Fibroblast of skin of scalp (primary cell): ENCODE measurements around the gene KLF6. TPM values are rescaled to one million over a fixed set of nuclear protein-coding genes. Genes with fewer than 3 reads are reported as not detected.

Experiments used
- DNase-seq: peaks from one replicate; pipeline ENCODE4 v3.0.0-alpha.2; 2013
- polyA plus RNA-seq, 2 experiments: library from polyadenylated mRNA; unstranded; fragments of 120-200 nt; gene quantifications; one replicate each; pipeline ENCODE4 v1.2.1, GENCODE V29; 2013; ENCODE audit not compliant: insufficient read length in 2 of 2

Gene KLF6
- polyA plus RNA-seq (2013, experiment 1 of 2; ENCODE audit: insufficient read length), result 85.4 TPM
- 82.7 TPM for polyA plus RNA-seq (2013, experiment 2 of 2; ENCODE audit: insufficient read length)

DNA sequence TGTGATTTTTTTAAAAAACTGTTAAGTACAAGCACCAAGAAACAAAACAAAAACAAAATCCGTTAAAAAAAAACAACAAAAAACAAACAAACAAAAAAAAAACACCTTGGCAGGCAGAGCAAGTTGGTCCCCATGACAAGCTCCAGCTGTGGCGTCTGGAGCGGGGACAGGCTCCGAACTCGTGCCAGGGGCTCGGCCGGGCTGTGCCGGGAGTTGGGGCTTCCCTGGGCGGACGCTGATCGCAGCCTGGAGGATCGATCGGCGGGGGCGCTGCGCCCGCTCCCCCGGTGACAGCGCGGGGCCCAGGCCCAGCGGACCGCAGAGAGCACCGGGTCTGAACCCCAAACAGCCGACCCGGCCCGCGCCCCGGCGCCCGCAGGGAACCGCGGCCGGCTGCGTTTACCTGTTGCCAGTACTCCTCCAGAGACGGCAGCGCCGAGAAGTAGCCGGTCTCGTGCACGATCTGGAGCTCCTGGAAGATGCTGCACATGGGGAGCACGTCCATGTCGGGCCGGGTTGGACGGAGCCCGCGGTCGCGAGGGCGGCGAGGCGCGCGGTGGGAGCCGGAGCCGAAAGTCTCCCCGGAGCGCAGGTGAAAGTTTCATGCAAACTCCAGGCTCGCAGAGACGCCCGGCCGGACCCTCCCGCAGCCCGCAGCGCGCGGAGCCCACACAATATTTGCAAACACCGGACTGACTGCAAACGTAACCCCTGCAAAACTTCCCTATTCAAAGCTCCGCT, at the start of gene KLF6:
Gene KLF6 (minus strand): TSS at position 700 of the 741 bp plus-strand sequence. CDS start 195 bp downstream, at position 505.
- peak; percentile 44 for DNase-seq

DNA sequence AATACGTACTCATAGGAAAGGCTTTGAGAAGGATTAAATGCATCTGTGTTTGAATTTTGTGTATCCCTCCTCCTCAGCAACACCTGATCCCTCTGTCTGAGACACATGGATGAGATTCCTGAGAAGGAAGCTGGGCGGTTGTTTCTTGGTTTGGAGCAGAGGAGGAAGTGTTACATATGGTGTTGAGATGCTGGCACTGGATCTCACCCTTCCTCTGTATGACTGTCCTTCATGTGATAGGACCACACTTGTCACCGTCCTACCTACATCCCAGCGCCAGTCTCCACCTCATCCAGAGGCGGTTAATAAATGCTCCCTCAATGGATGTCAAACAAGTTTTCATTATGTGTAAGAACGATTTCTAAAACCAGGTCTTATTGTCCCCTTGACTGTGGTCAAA, 49.4 kb upstream of the KLF6 start:
- DNase-seq, result no peak

DNA sequence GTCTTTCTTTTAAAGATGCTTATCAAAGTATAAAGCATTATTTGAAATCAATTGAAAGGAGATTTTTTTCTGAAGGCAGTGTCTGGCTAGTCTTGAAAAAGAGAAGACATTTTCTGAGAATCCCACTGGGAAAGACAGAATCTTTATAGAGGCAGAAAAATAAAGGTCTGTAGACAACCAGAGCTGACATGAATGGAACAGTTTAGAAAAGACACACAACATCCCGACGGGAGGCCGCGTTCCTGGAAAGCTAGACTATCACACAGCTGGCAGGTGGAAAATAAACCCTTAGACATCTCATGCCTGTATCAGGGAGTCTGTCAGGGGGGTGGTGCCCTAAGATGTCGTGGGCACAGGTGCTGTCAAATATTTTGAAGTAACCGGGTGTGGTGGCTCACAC, 48.0 kb upstream of the KLF6 start:
- no peak for DNase-seq

DNA sequence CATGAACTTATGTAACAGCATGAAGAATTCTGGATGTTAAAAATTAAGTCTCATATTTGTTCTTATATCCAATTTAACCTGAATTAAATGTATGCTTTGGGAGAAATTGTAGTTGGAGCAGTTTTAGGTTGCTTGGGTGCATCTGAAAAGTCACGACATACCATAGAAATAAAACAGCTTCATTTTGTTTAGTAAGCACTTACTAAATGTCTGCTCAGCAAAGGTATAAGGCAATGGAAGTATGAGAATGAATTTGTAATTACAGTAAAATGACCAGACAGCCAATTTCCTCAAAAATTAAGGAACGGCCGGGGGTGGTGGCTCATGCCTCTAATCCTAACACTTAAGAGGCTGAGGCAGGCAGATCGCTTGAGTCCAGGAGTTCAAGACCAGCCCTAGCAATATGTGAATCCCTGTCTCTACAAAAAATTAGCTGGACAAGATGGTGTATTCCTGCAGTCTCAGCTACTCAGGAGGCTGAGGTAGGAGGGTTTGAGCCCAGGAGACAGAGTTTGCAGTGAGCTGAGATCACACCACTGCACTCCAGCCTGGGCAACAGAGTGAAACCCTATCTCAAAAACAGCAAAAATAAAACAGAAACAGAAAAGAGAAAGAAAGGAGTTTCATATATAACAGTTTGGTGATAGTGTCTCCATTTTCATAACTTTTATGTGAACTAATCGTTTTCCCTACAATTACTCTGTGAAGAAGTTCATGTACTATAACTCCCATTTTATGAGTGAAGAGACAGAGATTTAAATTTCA, 47.2 kb upstream of the KLF6 start:
- DNase-seq, result no peak

DNA sequence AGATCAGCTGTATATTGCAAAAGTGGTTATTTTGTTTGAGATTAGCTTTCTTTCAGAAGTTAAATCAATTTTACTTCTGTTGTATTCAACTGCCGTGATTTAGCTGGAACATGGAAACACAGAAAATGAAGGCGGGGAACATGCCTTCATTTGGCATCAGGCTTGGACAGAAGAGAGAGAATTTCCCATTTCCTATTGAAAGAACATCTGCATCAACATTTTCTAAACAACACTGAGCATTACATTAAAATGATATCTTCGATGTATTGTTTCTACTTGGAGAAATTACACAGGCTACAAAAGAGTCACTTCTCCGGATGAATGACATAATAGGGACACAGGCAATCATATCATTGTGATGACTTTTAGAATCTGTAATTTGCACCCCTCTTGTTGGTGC, 46.6 kb upstream of the KLF6 start:
- no peak for DNase-seq

DNA sequence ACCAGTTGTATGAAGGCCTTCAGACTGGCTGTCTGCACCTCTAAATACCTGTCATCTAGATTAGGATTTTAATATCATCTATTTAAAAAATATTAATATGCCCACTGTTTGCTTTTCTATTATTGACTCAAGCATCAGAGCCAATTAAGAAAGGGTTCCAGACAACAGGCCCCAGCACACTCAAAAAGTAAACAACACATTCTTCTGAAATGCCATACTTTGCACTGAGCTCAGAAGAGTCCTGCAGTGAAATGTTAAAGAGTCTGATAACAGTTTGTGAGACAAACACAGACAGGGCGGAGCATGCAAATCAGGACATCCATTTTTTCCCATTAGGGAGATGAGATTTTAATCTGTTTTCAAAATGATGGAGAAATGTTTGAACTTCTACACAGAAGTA, 45.9 kb upstream of the KLF6 start:
- DNase-seq, result no peak

DNA sequence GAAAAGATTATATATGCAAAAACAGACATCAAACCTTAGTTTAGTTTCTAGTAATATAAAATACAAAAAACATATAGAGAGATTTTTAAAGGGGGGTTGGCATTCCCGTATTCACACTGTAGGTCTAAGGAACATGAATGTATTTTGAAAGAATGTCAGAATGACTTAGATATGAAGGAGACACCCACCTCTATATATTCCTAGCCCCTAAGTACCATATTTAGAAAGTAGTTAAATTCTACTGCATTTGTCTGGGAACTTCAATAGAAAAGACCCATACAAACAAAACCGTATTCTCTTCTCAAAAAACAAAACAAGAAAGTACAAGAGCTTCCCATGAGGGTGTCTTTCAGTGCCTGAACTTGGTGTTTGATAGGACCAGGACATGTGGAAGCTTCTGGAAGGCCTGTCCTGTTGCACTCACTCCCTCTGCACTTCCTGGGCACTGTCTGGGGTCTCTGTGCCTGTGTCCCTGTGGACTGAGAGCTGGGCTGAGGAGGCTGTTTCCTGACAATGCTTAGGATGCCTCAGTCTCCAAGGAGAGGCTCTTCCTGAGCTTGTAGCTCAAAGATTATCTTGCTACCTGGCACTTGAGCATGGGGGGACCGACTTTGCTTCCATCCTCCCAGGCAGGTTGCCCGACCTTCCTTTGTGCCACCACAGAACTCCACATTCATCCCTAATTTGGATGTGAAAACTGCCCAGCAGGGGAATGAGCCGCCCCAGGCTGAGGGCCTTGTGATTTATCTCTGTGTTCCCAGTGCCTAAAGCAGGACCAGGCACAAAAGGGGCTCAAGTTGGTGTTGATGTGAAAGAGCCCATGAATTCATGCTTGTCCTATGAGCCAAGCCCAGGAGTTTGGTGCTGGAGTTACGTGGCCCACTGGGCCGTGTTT, 44.4 kb upstream of the KLF6 start:
- no peak for DNase-seq

DNA sequence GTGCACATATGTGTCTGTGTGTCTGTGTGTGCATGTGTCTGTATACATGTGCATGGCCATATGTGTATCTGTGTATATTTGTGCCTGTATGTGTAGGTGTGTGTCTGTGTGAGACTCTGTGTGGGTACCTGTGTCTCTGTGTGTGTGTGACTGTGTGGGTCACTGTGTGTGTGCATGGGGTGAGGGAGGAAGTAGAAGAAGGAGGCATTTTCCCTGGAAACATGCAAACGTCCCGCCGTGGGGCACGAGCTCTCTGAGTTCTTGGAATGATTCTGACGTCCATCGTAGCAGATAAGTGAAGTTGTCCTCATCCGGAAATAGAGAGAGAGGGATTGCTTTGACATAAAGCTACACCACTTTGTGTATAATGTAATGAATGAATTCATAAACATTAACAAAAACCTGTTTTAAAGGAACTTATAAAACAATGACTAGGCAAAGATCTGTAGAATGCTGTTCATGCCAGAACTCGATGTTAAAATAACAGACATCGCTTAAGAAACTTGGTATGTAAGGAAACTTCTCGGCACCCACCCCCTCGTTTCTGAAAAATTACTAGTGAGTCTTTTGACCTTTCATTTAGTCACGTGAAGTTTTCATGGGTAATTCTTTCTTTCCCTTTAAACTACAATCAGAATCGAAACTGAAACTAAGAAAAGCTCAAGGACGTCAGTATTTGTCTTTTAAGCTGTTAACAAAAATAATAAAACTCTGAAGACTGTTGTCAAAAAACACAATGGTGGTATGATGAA, 43.6 kb upstream of the KLF6 start:
- DNase-seq, result peak; percentile 78

DNA sequence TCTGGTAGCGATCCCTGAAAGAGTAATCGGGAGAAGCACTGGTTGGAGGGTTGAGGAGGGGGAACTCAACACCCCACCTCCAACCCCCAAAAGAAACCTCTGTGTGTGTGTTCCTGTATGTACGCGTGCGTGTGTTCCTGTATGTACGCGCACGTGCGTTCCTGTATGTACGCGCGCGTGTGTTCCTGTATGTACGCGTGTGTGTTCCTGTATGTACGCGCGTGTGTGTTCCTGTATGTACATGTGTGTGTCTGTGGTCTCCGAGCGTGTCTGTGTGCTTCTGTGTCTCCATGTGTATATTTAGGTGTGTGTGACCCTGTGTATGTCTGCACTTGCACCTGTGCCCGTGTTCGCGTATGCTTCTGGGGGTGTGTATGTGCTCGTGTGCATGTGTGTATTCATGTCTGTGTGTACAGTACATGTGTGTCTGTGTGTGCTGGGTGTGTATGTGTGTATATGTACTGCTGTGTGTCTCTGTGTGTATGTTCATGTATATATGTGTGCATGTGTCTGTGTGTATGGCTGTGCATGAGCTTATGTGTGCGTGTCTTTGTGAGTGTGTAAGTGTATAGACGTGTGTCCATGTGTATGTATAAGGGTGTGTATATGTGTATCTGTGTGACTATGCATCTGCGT, 42.9 kb upstream of the KLF6 start:
- no peak for DNase-seq

DNA sequence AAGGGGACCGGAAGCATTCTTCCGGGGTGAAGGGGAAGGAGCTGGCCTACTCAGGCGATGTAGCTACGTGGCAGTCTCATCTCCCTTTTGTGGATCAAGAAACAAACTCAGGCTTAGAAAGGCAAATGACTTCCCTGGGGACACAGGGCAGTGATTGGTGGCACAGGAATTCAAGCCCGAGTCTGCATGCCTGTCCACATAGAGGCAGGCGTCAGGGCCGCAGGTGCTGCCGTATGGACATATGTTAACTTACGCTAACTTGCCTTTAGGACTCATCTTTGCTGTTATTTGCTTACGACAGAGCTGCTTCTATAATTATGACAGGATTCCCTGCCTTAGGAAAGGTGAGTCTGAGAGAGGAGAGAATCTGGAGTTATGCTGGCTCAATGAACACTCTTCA, 42.3 kb upstream of the KLF6 start:
- DNase-seq, result no peak

DNA sequence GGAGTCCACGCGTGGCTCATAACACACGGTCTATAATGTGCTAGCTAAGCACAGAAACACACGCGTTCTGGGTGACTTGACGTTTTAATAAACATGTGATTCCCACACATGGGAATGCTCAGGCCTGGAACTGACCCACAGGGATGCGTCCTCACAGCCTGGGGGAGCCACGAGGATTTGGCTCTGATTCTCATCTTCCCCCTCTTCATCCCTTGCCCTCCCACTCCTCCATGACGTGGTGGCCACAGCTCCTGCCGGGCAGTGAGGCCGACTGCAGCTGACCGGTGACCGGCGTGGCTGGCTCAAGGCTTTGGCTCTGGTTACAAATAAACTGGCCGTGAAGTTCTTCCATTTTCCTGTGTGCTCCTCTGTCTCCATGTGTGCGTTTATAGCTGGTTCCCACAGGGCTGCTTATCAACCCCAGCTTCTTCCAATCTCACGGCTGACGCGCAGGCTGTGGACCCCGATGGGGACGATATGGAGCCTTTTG, 40.9 kb upstream of the KLF6 start:
- no peak for DNase-seq

DNA sequence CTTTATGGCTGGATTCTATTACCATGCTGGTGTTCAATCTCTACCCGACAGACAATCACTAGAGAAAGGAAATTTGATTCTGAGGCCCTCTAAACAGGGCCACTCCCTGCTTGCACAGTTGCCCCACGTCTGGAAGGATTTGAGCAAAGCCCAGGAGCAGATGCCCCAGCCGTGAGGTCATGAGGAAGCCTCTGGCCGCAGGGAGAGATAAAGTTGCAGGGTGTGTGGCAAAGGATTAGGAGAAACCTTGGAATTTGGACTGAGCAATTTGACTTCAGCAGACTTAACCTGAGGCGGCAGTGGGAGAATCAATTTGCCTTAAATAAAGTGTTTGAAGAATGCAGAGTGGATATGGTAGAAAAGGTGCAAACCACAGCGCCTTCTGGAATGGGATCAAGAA, 40.2 kb upstream of the KLF6 start:
- DNase-seq, result peak; percentile 76

DNA sequence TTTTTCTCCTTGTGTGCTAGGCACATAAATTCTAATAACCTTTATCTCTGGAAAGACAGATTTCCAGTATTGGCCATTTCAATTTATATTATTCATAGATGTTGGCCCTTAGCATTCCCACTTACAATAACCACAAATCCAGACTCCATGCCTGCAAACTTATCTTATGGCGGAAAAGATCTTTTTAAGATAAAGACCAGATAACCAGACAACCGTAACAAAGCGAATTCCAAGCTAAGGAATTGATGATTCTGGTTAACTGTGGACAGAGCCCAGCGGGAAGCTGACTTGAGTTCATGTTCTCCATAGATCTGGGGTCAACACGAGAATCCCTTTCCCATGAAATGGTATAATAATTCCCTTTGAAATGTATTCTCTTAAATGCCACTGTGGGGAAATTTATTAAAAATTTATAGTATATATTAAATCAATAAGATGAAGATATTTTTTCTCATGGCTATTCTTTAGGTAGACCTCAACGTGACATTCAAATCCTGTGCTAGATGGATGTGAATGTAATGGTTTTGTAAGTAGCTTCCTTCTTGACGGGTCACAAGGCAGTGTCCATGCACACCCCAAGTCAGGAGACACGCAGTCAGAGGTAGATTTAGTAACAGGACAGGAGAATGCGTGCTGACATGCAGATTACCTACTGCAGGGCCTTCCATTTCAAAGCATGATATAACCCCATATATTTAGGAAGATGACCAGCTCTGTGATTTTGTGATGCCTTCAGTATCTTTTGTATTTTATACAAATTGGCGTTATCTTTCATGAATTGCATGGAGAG, 37.7 kb upstream of the KLF6 start:
- no peak for DNase-seq

DNA sequence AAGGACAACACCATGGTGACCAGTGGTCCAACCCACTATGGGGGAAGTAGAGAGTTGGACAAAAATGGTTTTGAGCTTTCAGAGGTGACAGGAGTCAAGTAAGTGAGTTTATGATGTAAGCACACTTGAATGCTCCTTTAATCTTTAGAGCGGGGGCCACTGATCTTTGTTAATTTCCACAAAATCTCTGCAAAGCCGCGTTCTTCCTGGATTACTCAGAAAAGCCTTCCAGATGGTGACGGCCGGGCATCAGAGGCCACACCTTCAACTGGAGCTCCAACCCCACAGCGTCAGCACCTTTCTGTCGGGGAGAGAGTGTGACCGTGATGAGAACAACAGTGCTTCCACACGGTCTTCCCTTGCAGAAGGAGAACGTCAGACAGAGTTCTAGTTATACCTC, 35.2 kb upstream of the KLF6 start:
- no peak for DNase-seq

DNA sequence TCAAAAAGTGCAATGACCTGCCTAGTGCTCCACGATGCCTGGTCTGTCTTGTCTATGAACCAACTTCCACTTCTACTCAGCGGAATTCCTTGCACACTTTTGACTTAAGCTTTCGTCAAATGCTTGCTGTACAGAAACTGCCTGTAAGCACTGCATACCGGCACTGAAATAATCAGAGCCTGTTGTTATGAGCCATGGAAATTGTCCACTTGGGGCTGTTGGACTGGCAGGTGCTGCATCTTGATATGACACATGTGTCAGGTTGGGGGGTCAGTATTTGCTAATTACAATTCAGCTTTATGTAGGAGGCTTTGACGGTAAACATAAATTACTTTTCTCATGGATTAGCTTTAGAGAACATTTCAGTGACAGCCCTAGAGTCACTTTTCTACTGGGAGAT, 32.0 kb upstream of the KLF6 start:
- DNase-seq, result no peak

DNA sequence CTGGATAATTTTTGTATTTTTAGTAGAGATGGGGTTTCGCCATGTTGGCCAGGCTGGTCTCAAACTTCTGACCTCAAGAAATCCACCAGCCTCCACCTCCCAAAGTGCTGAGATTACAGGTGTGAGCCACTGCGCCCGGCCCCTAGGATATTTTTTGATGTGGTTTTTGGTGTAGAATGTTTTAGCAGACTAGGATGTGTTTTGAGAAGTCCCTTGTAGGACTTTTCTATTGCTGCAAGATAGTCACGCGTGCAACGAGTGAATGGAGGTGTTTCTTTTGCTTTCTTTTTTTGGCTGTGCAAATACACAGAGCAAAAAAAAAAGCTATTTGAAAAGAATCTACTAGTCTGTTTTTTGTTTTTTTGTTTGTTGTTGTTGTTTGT, 29.8 kb upstream of the KLF6 start:
- no peak for DNase-seq

DNA sequence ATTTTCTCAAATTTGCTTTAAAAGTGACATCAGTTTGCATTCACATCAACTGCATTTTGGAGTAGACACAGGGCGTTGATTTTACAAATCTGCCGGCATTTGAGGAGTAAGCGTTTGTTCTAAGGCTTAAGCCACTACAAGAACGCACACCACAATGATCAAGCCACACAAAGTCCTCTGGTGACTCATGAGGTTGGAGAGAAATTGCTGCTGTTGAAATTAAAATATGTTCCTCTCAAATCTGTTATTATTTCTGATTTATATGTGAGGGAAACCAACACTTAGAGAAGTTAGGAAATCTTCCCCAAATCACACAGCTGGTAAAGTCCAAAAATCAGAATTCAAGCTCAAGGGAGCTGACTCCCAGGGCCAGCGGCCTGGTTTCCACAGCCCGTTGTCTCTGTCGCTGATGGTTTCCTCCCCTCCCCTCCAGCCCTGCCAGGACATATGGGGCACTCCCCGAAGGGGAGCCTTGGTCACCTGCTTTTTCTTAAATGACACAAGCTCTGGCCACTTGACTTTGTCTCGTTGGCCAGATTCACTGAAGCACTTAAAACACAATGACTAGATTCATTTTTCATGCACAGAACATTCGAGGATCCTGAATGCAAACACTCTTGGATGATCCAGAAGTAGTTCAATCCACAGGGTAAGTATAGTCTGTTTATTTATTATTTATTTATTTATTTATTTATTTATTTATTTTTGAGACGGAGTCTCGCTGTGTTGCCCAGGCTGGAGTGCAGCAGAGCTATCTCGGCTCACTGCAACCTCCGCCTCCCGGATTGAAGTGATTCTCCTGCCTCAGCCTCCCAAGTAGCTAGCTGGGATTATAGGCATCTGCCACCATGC, 29.2 kb upstream of the KLF6 start:
- DNase-seq, result peak; percentile 76

DNA sequence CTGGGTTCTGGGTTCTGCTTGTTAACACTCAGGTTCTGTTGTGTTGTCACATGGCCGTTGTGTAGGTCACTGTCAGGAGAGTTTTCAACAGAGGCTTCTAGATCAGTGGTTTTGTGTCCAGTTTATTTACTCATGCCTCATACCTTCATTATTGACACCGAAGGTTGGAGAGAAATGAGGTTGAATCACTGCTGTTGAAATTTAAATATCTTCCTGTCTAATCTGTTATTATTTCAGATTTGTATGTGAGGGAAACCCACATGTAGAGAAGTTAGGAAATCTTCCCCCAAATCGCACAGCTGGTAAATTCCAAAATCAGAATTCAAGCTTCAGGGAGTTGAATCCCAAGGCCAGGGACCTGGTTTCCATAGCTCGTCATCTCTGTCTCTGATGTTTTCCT, 28.3 kb upstream of the KLF6 start:
- DNase-seq, result no peak

DNA sequence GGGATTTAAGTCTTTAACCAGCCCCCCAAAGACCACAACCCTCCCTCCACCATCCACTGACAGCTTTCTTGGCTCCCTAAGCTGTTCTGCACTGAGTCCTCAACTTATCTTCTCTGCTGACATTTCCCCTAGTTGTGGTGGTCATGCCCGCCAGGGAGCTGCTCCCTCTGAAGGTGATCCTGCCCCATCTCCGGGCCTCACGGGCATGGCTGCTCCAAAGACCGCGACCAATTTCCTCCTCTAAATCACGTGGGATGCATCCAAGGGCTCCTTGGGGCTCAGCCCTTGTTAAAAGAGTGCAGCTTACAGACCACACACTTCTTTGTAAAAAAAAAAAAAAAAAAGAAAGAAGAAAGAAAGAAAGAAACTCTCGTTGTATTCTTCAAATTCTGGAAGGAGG, 27.1 kb upstream of the KLF6 start:
- DNase-seq, result no peak
